ENCODE measurements around the gene TRAK2. TPM values are rescaled to one million over a fixed set of nuclear protein-coding genes. Genes with fewer than 3 reads are reported as not detected.

TRAK2 gene
- polyA plus RNA-seq, 1 of the 3 experiments (the other 2 are of a cell fraction): 10.4 TPM

DNA sequence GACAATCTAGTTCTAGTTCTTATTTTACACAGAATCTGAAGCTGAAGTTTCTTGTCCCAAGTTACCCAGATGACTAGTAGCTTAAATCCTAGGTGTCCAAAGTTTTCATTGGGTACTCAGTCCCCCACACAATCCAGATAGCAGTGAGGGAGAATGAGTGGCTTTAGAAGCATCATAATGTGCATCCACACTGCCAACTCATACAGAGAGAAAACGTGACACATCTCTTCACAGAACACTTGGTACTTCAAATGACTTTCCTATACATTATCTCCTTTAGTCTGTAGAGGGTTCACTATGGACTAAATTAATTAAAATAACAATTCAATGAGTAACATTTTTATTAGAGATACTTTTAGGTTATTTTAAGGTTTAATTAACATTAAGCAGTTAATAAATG, 45.5 kb upstream of the TRAK2 start:
- Histone ChIP-seq H3K79me2 (ENCODE audit: insufficient read depth) (no peaks in the 10 kb centered on the region), H3K4me2 (no peak overlapping the region), H3K27ac (ENCODE audit: low read depth in 2 of 2, low read length in 1 of 2) (no peak overlapping the region), H3K9ac (no peak overlapping the region), H3K4me1 (ENCODE audit: control insufficient read depth in 1 of 2, insufficient read depth in 2 of 2, low read depth in 1 of 2, low read length in 1 of 2) (no peaks in the 10 kb centered on the region), H4K20me1 (ENCODE audit: insufficient read depth) (no peaks in the 10 kb centered on the region), H2AFZ (ENCODE audit: low read depth) (no peak overlapping the region), H3K4me3 (ENCODE audit: low read depth in 2 of 2, low read length in 1 of 2) (no peak overlapping the region), H3F3A (replicated peaks; ENCODE audit: insufficient read depth) (no peaks in the 10 kb centered on the region), H3K9me2 (no peaks in the 10 kb centered on the region), H3K36me3 (replicated peaks in 1 of 2; ENCODE audit: control insufficient read depth in 1 of 2, insufficient read depth in 2 of 2, low read length in 1 of 2) (no peaks in the 10 kb centered on the region), H3K27me3 (ENCODE audit: insufficient read depth) (no peaks in the 10 kb centered on the region), H3K9me3 (no peaks in the 10 kb centered on the region)
- DNase-seq: no peak
- CTCF ChIA-PET: no interaction called here
- no peak for TF ChIP-seq EP300 (IDR thresholded peaks at IDR 0.05; ENCODE audit: borderline replicate concordance in 1 of 2, low read depth in 1 of 2, low read length in 1 of 2)
- no peak for TF ChIP-seq FOXJ3 (CRISPR knock-in tag; IDR thresholded peaks at IDR 0.05)
- TF ChIP-seq, protein P1, sequence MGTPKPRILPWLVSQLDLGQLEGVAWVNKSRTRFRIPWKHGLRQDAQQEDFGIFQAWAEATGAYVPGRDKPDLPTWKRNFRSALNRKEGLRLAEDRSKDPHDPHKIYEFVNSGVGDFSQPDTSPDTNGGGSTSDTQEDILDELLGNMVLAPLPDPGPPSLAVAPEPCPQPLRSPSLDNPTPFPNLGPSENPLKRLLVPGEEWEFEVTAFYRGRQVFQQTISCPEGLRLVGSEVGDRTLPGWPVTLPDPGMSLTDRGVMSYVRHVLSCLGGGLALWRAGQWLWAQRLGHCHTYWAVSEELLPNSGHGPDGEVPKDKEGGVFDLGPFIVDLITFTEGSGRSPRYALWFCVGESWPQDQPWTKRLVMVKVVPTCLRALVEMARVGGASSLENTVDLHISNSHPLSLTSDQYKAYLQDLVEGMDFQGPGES (IDR thresholded peaks at IDR 0.05; ENCODE audit: low read depth, low read length): no peak
- TF ChIP-seq, protein P2, sequence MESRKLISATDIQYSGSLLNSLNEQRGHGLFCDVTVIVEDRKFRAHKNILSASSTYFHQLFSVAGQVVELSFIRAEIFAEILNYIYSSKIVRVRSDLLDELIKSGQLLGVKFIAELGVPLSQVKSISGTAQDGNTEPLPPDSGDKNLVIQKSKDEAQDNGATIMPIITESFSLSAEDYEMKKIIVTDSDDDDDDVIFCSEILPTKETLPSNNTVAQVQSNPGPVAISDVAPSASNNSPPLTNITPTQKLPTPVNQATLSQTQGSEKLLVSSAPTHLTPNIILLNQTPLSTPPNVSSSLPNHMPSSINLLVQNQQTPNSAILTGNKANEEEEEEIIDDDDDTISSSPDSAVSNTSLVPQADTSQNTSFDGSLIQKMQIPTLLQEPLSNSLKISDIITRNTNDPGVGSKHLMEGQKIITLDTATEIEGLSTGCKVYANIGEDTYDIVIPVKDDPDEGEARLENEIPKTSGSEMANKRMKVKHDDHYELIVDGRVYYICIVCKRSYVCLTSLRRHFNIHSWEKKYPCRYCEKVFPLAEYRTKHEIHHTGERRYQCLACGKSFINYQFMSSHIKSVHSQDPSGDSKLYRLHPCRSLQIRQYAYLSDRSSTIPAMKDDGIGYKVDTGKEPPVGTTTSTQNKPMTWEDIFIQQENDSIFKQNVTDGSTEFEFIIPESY (IDR thresholded peaks at IDR 0.05; ENCODE audit: borderline replicate concordance, low read depth): no peak
- POLR2A ChIA-PET: no interaction called here
- 54% methylated on average over 1 of the region's 1 CpG for WGBS (ENCODE audit: low lambda C conversion rate)

DNA sequence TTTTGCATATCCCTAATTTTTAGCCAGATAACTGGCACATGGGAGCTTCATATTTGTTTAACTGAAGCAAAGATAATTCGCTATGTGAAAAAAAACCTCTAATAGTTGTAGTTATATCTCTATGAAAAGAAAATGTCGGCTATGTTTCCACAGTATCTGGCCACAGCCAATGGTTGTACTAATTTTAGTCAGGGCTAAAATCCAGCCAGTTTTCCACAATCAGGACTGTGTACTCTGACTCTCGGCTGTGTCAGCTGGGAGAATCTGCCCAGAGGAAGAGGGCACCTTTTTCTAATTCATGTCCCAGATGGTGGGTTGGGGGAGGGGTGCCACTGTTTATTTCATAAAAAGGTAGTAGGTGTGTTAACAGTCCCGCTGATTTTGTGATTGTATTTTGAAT, 39.0 kb upstream of the TRAK2 start:
- Histone ChIP-seq H3K4me1 (ENCODE audit: control insufficient read depth in 1 of 2, insufficient read depth in 2 of 2, low read depth in 1 of 2, low read length in 1 of 2) (no peaks in the 10 kb centered on the region; a peak in 2 of 4 replicates), H3K9me2 (no peaks in the 10 kb centered on the region), H3K36me3 (replicated peaks in 1 of 2; ENCODE audit: control insufficient read depth in 1 of 2, insufficient read depth in 2 of 2, low read length in 1 of 2) (no peaks in the 10 kb centered on the region), H4K20me1 (ENCODE audit: insufficient read depth) (no peaks in the 10 kb centered on the region), H3K4me3 (ENCODE audit: low read depth in 2 of 2, low read length in 1 of 2) (no peak overlapping the region), H3K4me2 (no peak overlapping the region), H3K9ac (no peak overlapping the region), H2AFZ (ENCODE audit: low read depth) (no peak overlapping the region), H3K27me3 (ENCODE audit: insufficient read depth) (no peaks in the 10 kb centered on the region), H3F3A (replicated peaks; ENCODE audit: insufficient read depth) (no peaks in the 10 kb centered on the region), H3K79me2 (ENCODE audit: insufficient read depth) (no peaks in the 10 kb centered on the region), H3K9me3 (no peaks in the 10 kb centered on the region), H3K27ac (ENCODE audit: low read depth in 2 of 2, low read length in 1 of 2) (no peak overlapping the region)
- DNase-seq: no peak
- ChIA-PET CTCF (no interaction called here), POLR2A (no interaction called here)
- TF ChIP-seq, protein P3, sequence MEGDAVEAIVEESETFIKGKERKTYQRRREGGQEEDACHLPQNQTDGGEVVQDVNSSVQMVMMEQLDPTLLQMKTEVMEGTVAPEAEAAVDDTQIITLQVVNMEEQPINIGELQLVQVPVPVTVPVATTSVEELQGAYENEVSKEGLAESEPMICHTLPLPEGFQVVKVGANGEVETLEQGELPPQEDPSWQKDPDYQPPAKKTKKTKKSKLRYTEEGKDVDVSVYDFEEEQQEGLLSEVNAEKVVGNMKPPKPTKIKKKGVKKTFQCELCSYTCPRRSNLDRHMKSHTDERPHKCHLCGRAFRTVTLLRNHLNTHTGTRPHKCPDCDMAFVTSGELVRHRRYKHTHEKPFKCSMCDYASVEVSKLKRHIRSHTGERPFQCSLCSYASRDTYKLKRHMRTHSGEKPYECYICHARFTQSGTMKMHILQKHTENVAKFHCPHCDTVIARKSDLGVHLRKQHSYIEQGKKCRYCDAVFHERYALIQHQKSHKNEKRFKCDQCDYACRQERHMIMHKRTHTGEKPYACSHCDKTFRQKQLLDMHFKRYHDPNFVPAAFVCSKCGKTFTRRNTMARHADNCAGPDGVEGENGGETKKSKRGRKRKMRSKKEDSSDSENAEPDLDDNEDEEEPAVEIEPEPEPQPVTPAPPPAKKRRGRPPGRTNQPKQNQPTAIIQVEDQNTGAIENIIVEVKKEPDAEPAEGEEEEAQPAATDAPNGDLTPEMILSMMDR (IDR thresholded peaks at IDR 0.05): no peak
- TF ChIP-seq CHD2 (IDR thresholded peaks at IDR 0.05; ENCODE audit: low read length, partially characterized antibody) (no peak), FOSL2 (IDR thresholded peaks at IDR 0.05; ENCODE audit: borderline replicate concordance, low read depth) (no peak), TEAD4 (IDR thresholded peaks at IDR 0.05; ENCODE audit: borderline replicate concordance, insufficient read depth) (no peak), SMC3 (IDR thresholded peaks at IDR 0.05; ENCODE audit: low read depth, low read length) (no peak), NRF1 (IDR thresholded peaks at IDR 0.05; ENCODE audit: low read depth, low read length) (no peak), MXI1 (IDR thresholded peaks at IDR 0.05; ENCODE audit: low read depth, low read length) (no peak)
- TF ChIP-seq, protein P4, sequence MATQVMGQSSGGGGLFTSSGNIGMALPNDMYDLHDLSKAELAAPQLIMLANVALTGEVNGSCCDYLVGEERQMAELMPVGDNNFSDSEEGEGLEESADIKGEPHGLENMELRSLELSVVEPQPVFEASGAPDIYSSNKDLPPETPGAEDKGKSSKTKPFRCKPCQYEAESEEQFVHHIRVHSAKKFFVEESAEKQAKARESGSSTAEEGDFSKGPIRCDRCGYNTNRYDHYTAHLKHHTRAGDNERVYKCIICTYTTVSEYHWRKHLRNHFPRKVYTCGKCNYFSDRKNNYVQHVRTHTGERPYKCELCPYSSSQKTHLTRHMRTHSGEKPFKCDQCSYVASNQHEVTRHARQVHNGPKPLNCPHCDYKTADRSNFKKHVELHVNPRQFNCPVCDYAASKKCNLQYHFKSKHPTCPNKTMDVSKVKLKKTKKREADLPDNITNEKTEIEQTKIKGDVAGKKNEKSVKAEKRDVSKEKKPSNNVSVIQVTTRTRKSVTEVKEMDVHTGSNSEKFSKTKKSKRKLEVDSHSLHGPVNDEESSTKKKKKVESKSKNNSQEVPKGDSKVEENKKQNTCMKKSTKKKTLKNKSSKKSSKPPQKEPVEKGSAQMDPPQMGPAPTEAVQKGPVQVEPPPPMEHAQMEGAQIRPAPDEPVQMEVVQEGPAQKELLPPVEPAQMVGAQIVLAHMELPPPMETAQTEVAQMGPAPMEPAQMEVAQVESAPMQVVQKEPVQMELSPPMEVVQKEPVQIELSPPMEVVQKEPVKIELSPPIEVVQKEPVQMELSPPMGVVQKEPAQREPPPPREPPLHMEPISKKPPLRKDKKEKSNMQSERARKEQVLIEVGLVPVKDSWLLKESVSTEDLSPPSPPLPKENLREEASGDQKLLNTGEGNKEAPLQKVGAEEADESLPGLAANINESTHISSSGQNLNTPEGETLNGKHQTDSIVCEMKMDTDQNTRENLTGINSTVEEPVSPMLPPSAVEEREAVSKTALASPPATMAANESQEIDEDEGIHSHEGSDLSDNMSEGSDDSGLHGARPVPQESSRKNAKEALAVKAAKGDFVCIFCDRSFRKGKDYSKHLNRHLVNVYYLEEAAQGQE (IDR thresholded peaks at IDR 0.05; ENCODE audit: low read depth, low read length): no peak
- TF ChIP-seq, protein P5, sequence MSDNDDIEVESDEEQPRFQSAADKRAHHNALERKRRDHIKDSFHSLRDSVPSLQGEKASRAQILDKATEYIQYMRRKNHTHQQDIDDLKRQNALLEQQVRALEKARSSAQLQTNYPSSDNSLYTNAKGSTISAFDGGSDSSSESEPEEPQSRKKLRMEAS (IDR thresholded peaks at IDR 0.05; ENCODE audit: low read depth): no peak
- TF ChIP-seq, protein P2 (IDR thresholded peaks at IDR 0.05; ENCODE audit: borderline replicate concordance, low read depth): no peak
- 93% methylated on average over 4 of the region's 4 CpGs for WGBS (ENCODE audit: low lambda C conversion rate)
